ENCODE measurements around the gene MORC2.

The MORC2 gene

DNA sequence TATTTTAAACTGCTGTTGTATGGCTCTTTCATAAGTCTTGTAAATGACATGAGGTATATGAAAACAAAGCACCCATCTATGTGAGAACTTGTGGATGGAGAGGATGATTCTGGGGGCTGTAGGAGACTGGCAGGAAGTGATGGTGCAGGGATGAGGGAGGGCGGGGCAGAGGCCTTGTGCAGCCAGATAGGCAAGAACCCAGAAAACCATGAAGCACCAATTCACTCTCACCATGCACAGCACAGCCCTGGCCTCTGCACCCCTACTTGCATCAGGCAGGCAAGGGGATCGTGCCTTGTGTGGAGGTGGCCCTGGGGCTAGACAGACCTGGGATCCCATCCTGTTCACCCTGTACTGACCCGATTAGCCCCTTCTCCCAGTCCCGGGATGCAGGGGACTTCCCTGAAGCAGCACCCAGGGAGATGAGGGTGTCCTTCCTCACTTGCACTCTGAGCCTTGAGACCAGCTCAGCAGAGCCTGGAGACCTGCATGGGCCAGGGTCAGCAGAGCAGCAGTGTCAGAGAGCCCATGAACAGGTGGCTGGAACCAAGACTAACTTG is 85.5 kb downstream of the MORC2 start:
- no peak for DNase-seq (ENCODE audit: low read depth)
- TF ChIP-seq, protein P1, sequence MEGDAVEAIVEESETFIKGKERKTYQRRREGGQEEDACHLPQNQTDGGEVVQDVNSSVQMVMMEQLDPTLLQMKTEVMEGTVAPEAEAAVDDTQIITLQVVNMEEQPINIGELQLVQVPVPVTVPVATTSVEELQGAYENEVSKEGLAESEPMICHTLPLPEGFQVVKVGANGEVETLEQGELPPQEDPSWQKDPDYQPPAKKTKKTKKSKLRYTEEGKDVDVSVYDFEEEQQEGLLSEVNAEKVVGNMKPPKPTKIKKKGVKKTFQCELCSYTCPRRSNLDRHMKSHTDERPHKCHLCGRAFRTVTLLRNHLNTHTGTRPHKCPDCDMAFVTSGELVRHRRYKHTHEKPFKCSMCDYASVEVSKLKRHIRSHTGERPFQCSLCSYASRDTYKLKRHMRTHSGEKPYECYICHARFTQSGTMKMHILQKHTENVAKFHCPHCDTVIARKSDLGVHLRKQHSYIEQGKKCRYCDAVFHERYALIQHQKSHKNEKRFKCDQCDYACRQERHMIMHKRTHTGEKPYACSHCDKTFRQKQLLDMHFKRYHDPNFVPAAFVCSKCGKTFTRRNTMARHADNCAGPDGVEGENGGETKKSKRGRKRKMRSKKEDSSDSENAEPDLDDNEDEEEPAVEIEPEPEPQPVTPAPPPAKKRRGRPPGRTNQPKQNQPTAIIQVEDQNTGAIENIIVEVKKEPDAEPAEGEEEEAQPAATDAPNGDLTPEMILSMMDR (IDR thresholded peaks at IDR 0.05; ENCODE audit: control insufficient read depth, insufficient read depth, low read depth, low read length, missing control alignments) = no peak
- H3K4me3 ChIP-seq (ENCODE audit: control insufficient read depth, low read depth, low read length) = no peak overlapping the region

DNA sequence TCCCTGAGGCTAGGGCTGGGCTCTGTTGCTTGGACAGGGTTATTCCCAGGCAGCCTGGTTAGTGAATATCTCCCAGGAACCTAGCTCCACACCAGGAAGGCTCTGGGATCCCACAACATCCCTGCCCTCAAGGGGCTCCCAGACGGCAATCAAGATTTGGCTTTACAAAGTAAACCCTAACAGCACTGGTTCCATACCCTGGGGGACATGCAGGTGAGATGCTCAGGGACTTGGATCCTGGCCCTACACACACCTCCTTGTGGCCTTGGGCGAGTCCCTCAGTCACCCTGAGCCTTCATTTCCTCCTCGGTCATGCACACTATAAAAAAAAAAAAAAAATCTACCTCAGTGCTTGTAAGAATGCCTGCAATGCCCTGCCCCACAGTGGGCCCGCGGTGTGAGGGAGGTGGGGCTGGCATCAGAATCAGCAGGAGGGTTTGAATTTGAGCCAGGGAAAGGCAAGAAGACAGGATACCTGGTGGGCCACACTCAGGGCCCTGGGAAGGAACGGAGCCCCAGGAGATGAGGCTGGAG is 86.3 kb downstream of the MORC2 start:
- no peak for DNase-seq (ENCODE audit: low read depth)
- TF ChIP-seq, protein P1 (IDR thresholded peaks at IDR 0.05; ENCODE audit: control insufficient read depth, insufficient read depth, low read depth, low read length, missing control alignments) = no peak
- no peak overlapping the region for H3K4me3 ChIP-seq (ENCODE audit: control insufficient read depth, low read depth, low read length)

DNA sequence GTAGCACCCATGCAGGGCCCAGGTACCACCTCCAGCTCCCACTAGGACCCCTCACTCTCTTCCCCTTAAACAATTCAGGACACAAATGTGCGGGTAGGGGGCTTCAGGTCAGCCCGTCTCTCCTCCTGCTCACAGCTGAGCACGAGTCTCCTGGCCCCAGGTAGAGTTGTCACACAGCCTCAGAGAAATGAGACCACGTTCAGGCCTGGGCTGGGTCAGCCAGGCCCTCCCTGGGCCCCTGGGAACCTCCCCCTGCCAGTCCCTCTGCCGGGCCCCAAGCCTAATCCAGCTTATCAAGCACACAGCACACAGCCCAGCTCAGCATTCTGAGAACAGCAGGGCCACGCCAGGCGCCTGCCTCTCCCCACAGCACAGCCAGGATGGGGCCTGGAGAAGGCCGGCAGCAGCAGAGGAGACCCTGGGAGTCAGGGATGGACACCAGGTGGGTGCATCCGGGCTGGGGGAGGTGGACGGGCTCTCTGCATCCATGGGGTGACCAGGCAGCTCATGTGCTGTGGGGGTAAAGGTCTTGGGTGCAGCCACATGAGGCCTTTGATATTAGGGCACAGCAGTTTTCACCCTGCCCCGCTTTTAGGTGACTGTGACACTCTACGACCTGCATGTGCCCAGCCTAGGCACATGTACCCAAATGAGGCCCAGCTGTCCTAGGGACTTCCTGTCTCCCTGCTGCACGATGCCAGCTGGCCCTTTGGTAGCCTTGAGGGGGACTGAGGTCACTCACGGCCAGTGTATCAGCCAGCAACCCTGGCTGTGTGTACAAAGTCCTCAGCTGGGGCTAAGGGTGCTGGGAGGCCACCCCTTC is 87.0 kb downstream of the MORC2 start:
- TF ChIP-seq, protein P1 (IDR thresholded peaks at IDR 0.05; ENCODE audit: control insufficient read depth, insufficient read depth, low read depth, low read length, missing control alignments) = no peak
- no peak overlapping the region for H3K4me3 ChIP-seq (ENCODE audit: control insufficient read depth, low read depth, low read length)
- no peak for DNase-seq (ENCODE audit: low read depth)

DNA sequence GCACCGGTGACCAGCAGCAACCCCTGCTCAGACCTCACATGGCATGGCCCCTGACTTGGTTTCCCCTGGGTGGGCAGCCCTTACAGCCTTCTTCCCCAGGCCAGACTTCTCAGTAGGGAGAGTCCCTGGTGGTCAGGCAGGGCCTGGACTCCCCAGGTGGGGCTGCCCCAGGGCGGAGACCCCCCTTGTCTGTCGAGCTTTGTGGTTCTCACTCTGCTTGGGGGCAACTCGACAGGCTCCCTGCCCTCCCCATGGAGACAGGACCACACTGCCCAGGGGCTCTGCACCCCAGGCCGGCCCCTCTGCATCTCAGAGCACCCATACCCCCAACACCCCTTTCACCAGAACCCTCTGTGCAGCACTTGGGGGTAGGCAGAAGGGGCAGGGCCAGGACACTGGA is 87.7 kb downstream of the MORC2 start:
- TF ChIP-seq, protein P1 (IDR thresholded peaks at IDR 0.05; ENCODE audit: control insufficient read depth, insufficient read depth, low read depth, low read length, missing control alignments) = no peak
- no peak for DNase-seq (ENCODE audit: low read depth)
- no peak overlapping the region for H3K4me3 ChIP-seq (ENCODE audit: control insufficient read depth, low read depth, low read length)

DNA sequence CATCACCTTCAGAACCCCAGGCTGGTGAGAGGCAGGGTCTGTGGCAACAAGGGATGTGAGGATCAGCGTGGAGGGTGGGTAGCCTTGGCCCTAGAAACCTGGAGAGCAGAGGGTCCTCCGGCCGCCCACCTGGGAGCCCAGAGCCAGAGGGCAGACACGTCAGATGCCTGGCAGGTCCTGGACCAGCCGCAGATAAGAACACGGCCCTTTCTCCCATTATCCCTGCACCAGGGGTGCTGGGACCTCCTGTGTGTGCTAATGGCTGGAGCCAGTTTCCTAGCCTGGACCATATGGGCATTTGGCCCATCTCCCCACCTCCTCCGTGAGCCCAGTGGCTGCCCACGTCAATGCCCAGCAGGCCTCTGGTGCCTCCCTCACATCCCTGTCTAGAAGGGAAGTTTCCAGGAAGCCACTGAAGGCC is 88.4 kb downstream of the MORC2 start:
- TF ChIP-seq, protein P1 (IDR thresholded peaks at IDR 0.05; ENCODE audit: control insufficient read depth, insufficient read depth, low read depth, low read length, missing control alignments) = no peak
- no peak for DNase-seq (ENCODE audit: low read depth)
- no peak overlapping the region for H3K4me3 ChIP-seq (ENCODE audit: control insufficient read depth, low read depth, low read length)

DNA sequence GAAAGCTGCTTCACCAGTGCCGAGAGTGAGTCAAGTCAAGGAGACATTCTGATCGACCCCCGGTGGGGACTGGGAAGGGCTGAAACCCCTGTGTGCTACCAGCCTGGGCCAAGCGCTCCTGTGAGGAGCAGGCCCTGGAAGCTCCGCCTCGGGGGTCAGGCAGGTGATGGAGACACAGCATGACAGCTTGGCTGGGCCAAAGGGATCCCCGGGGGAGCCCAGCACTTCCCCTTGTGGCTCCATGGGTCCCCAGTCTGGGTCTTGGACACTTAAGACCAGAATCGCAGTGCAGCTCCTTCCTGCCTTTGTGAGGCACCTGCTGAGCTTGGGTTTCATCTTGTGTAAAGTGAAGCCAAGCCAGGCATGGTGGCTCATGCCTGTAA is 89.2 kb downstream of the MORC2 start:
- TF ChIP-seq, protein P1 (IDR thresholded peaks at IDR 0.05; ENCODE audit: control insufficient read depth, insufficient read depth, low read depth, low read length, missing control alignments) = no peak
- no peak for DNase-seq (ENCODE audit: low read depth)
- H3K4me3 ChIP-seq (ENCODE audit: control insufficient read depth, low read depth, low read length) = no peak overlapping the region
